Measurements from ENCODE around the gene SETD7.

GRCh38 chr4:139553751-139554641, 2.0 kb downstream of the SETD7 start:
- no peak for TF ChIP-seq EZH2 (IDR thresholded peaks at IDR 0.05; ENCODE audit: borderline replicate concordance, insufficient read depth, low read depth, low read length, poor library complexity, severe bottlenecking)
- no peak for TF ChIP-seq CTCF (IDR thresholded peaks at IDR 0.05)

Data from B cell (primary cell).